Testis (tissue), 3 donors: ENCODE results near the gene MANSC1. TPM values are rescaled to one million over a fixed set of nuclear protein-coding genes. Genes with fewer than 3 reads are reported as not detected.

Source experiments
- DNase-seq: peaks from one replicate; pipeline ENCODE4 v3.0.0-alpha.2; 2019
- H3K27ac ChIP-seq, 2 donors: fragments of 200-600 bp; sonication (generic); one replicate each; pipeline ENCODE4 v1.5.1; 2019
- H3K27me3 ChIP-seq: fragments of 200-600 bp; sonication (generic); one replicate; pipeline ENCODE4 v1.5.1; 2019
- H3K36me3 ChIP-seq: fragments of 200-600 bp; sonication (generic); one replicate; pipeline ENCODE4 v1.5.1; 2017; ENCODE audit warnings: low read depth; ENCODE audit errors: missing control alignments
- H3K4me1 ChIP-seq: fragments of 200-600 bp; sonication (generic); one replicate; pipeline ENCODE4 v1.5.1; 2019
- H3K4me3 ChIP-seq, 2 donors: fragments of 200-600 bp; sonication (generic); one replicate each; pipeline ENCODE4 v1.5.1; 2017 to 2019
- H3K9me3 ChIP-seq: fragments of 200-600 bp; sonication (generic); one replicate; pipeline ENCODE4 v1.5.1; 2017
- CTCF ChIP-seq, 3 experiments: fragments of 450-650 bp in 2 of 3; fragments of 200-600 bp in 1 of 3; sonication (generic) in 1 of 3; IDR thresholded peaks; one replicate each; pipeline ENCODE4 v1.5.1; 2016 to 2019; ENCODE audit warnings: antibody characterized with exemption in 3 of 3, mild to moderate bottlenecking in 2 of 3, moderate library complexity in 1 of 3
- POLR2A ChIP-seq: fragments of 450-650 bp; IDR thresholded peaks from one replicate; pipeline ENCODE4 v1.6.1; 2017; ENCODE audit warnings: antibody characterized with exemption, mild to moderate bottlenecking, moderate library complexity
- WGBS, 2 donors: methylation state at CpG; one replicate each; pipeline ENCODE4 v1.1.5; 2018; 5-methylcytosine and 5-hydroxymethylcytosine counted together
- intact Hi-C: fragments of 100-400 bp; cut with DNase I; formaldehyde crosslinking; loops from one replicate; pipeline ENCODE4 v1.15.1; 2023; ENCODE audit warnings: low total_unique reads
- polyA plus RNA-seq: library from polyadenylated mRNA; stranded (reverse); fragments of 350-450 nt; fragmentation: Illumina TruSeq; extraction: RNeasy Lipid Tissue Mini Kit (QIAGEN cat#74804); gene quantifications from one replicate; pipeline ENCODE4 v1.2.3, GENCODE V29; 2014; ENCODE audit warnings: low read depth, low replicate concordance; ENCODE audit not compliant: insufficient read depth
- total RNA-seq, 2 donors: library from RNA; depleted of rRNA; stranded (reverse); fragments of >200 nt; gene quantifications; one replicate each; pipeline ENCODE4 v1.2.3, GENCODE V29; 2016

Gene MANSC1
- total and polyA plus RNA-seq, 3 donors from 2014 or later = 24.0 to 30.3 (median 24.7) TPM

GRCh38 chr12:12286441-12286840 is 63.6 kb downstream of the MANSC1 start:
- TF ChIP-seq POLR2A (no peak), CTCF (IDR thresholded peaks at IDR 0.05) (no peak)
- Histone ChIP-seq H3K9me3 (no peaks in the 10 kb centered on the region), H3K36me3 (no peaks in the 10 kb centered on the region), H3K27ac (no peak overlapping the region), H3K4me3 (no peak overlapping the region), H3K4me1 (peaks cover 13% of the 10 kb centered on the region), H3K27me3 (no peaks in the 10 kb centered on the region)
- DNase-seq = no peak
- WGBS, 2 donors = 92 to 96% methylated on average over 5 of the region's 5 CpGs
- intact Hi-C loops = no loop called here

GRCh38 chr12:12282761-12283425 is 67.1 kb downstream of the MANSC1 start:
- Histone ChIP-seq H3K27ac (peak overlapping the region in 1 of 2 donors; percentile 55), H3K4me1 (peaks cover 13% of the 10 kb centered on the region), H3K4me3 (no peak overlapping the region), H3K9me3 (no peaks in the 10 kb centered on the region), H3K36me3 (no peaks in the 10 kb centered on the region), H3K27me3 (no peaks in the 10 kb centered on the region)
- TF ChIP-seq POLR2A (no peak), CTCF (IDR thresholded peaks at IDR 0.05) (no peak)
- 27 to 37% methylated on average over 7 of the region's 7 CpGs for WGBS, 2 donors
- no peak for DNase-seq
- intact Hi-C loops = no loop called here

GRCh38 chr12:12282202-12282601 is 67.8 kb downstream of the MANSC1 start:
- intact Hi-C loops = no loop called here
- Histone ChIP-seq H3K9me3 (no peaks in the 10 kb centered on the region), H3K27me3 (no peaks in the 10 kb centered on the region), H3K4me3 (no peak overlapping the region), H3K4me1 (peaks cover 13% of the 10 kb centered on the region), H3K27ac (peak overlapping the region in 1 of 2 donors; percentile 55), H3K36me3 (no peaks in the 10 kb centered on the region)
- TF ChIP-seq POLR2A = no peak
- no peak for TF ChIP-seq CTCF (IDR thresholded peaks at IDR 0.05)
- WGBS, 2 donors = 25 to 38% methylated on average over 3 of the region's 3 CpGs
- no peak for DNase-seq

- TF ChIP-seq POLR2A = no peak
- TF ChIP-seq CTCF (IDR thresholded peaks at IDR 0.05) = no peak
- Histone ChIP-seq H3K4me3 (no peak overlapping the region), H3K27ac (no peak overlapping the region), H3K4me1 (peaks cover 13% of the 10 kb centered on the region), H3K36me3 (no peaks in the 10 kb centered on the region), H3K9me3 (no peaks in the 10 kb centered on the region), H3K27me3 (no peaks in the 10 kb centered on the region)
- DNase-seq = no peak
- intact Hi-C loops = no loop called here
- WGBS, 2 donors = 92 to 100% methylated on average over 1 of the region's 1 CpG
Measured at GRCh38 chr12:12281134-12281533, 68.9 kb downstream of the MANSC1 start.

GRCh38 chr12:12278899-12279298 is 71.1 kb downstream of the MANSC1 start:
- TF ChIP-seq POLR2A (no peak), CTCF (IDR thresholded peaks at IDR 0.05) (no peak)
- peaks cover 13% of the 10 kb centered on the region for H3K4me1 ChIP-seq
- WGBS, 2 donors = 83 to 87% methylated on average over 4 of the region's 4 CpGs
- H3K27me3 ChIP-seq = no peaks in the 10 kb centered on the region
- intact Hi-C loops = no loop called here
- no peak for DNase-seq
- H3K36me3 ChIP-seq = no peaks in the 10 kb centered on the region
- no peak overlapping the region for H3K27ac ChIP-seq
- no peaks in the 10 kb centered on the region for H3K9me3 ChIP-seq
- no peak overlapping the region for H3K4me3 ChIP-seq
